K562 (cell line): ENCODE results near the gene GRIK5. TPM values are rescaled to one million over a fixed set of nuclear protein-coding genes. Genes with fewer than 3 reads are reported as not detected.

Source experiments
- ATAC-seq: fragments of 200-7000 bp; cut with Tn5 transposase; 3 replicates; pipeline ENCODE4 v1.9.1; 2020; ENCODE audit warnings: moderate library complexity
- BruUV-seq: library from RNA; stranded (reverse); fragments of 400-500 nt; replicated peaks from 2 replicates; lab custom pipeline; 2021; lab: Mats Ljungman, UMichigan
- CTCF ChIA-PET: fragments of 300-600 bp; formaldehyde crosslinking; extraction: SDS; loops from one replicate; lab custom pipeline; 2021; ENCODE audit warnings: low intra/inter-chr PET ratio; lab: Yijun Ruan, JAX
- POLR2A ChIA-PET: fragments of 300-600, 350-650 bp; sonication (Branson Sonifier 250); formaldehyde crosslinking; extraction: SDS; loops from one replicate; lab custom pipeline; 2021; ENCODE audit warnings: antibody characterized with exemption, inconsistent platforms; lab: Yijun Ruan, JAX
- DNase-seq, 4 experiments: peaks; one replicate each; pipeline versions ENCODE4 v3.0.0 to v3.0.0-alpha.2; 2011 to 2018; ENCODE audit warnings: low spot score in 3 of 4, mixed read lengths in 3 of 4; ENCODE audit errors: extremely low read depth in 1 of 4
- FAIRE-seq: peaks from 2 replicates; lab custom pipeline; 2011; peaks lifted over from hg19 to GRCh38; lab: Jason Lieb, UNC
- H2AFZ ChIP-seq: 2 replicates; pipeline ENCODE4 v1.6.0; 2011; ENCODE audit warnings: low read depth, low read length, control low read depth, inconsistent platforms
- H3K27ac ChIP-seq: fragments of 200-600 bp; 3 replicates; pipeline ENCODE4 v1.8.0; 2011; ENCODE audit warnings: low read depth, mild to moderate bottlenecking, control low read depth, inconsistent platforms, low read length, moderate library complexity, mixed read lengths; ENCODE audit errors: extremely low read depth
- H3K27me3 ChIP-seq, 2 experiments: fragments of 300-600 bp in 1 of 2; 2 replicates in 1 of 2; 3 replicates in 1 of 2; pipeline versions ENCODE4 v1.6.0 to v1.8.0; 2011; ENCODE audit warnings: inconsistent platforms in 2 of 2, low read length in 2 of 2, mild to moderate bottlenecking in 1 of 2, mixed read lengths in 1 of 2, moderate library complexity in 1 of 2; ENCODE audit not compliant: control insufficient read depth in 2 of 2, insufficient read depth in 2 of 2
- H3K36me3 ChIP-seq: fragments of 300-600 bp; 3 replicates; pipeline ENCODE4 v1.8.0; 2011; ENCODE audit warnings: mild to moderate bottlenecking, low read length, inconsistent platforms; ENCODE audit not compliant: control insufficient read depth, insufficient read depth
- H3K4me1 ChIP-seq, 2 experiments: fragments of 200-600 bp in 1 of 2; replicated peaks in 1 of 2; 2 replicates in 1 of 2; 3 replicates in 1 of 2; pipeline versions ENCODE4 v1.5.1 to v1.8.0; 2011; ENCODE audit warnings: inconsistent platforms in 2 of 2, low read length in 2 of 2, mild to moderate bottlenecking in 1 of 2, mixed read lengths in 1 of 2, moderate library complexity in 1 of 2; ENCODE audit not compliant: control insufficient read depth in 2 of 2, insufficient read depth in 2 of 2
- H3K4me2 ChIP-seq: 2 replicates; pipeline ENCODE4 v1.6.1; 2011; ENCODE audit warnings: low read length, control low read depth, inconsistent platforms, mixed read lengths; ENCODE audit not compliant: insufficient read depth
- H3K4me3 ChIP-seq: fragments of 200-600 bp; sonication (generic), shearing (Covaris generic); 2 replicates; pipeline ENCODE4 v1.5.1; 2016; ENCODE audit warnings: control low read depth, inconsistent platforms
- H3K79me2 ChIP-seq: fragments of 200-600 bp; 3 replicates; pipeline ENCODE4 v1.8.0; 2011; ENCODE audit warnings: low read length, inconsistent platforms; ENCODE audit not compliant: control insufficient read depth, insufficient read depth
- H3K9ac ChIP-seq, 2 experiments: 2 replicates each; pipeline versions ENCODE4 v1.6.0 to v1.6.1; 2011; ENCODE audit warnings: low read depth in 2 of 2, low read length in 2 of 2, control low read depth in 1 of 2, inconsistent platforms in 1 of 2, mild to moderate bottlenecking in 1 of 2, mixed read lengths in 1 of 2; ENCODE audit not compliant: insufficient read depth in 1 of 2
- H3K9me1 ChIP-seq: one replicate; pipeline ENCODE4 v1.6.0; 2011; ENCODE audit warnings: inconsistent platforms, mild to moderate bottlenecking, low read length, moderate library complexity; ENCODE audit not compliant: control insufficient read depth, insufficient read depth
- H3K9me3 ChIP-seq: replicated peaks from 2 replicates; pipeline ENCODE4 v1.5.1; 2011; ENCODE audit warnings: low read depth, low read length, inconsistent platforms; ENCODE audit not compliant: control insufficient read depth, insufficient read depth
- H4K20me1 ChIP-seq: replicated peaks from 2 replicates; pipeline ENCODE4 v1.6.1; 2011; ENCODE audit warnings: low read length, inconsistent platforms, mixed read lengths; ENCODE audit not compliant: control insufficient read depth, insufficient read depth
- AFF1 ChIP-seq, 2 experiments: fragments of 450-650 bp; IDR thresholded peaks; 2 replicates each; pipeline ENCODE4 v1.6.1; 2018; ENCODE audit warnings: mild to moderate bottlenecking in 2 of 2, low read depth in 1 of 2; ENCODE audit not compliant: partially characterized antibody in 2 of 2
- BCL6 ChIP-seq: fragments of 250-450 bp; sonication (Bioruptor Pico); IDR thresholded peaks from 2 replicates; pipeline ENCODE4 v1.4.0; 2020
- CTBP1 ChIP-seq: fragments of 450-650 bp; IDR thresholded peaks from 2 replicates; pipeline ENCODE4 v1.6.1; 2016; ENCODE audit warnings: borderline replicate concordance
- EHMT2 ChIP-seq: fragments of 450-650 bp; IDR thresholded peaks from 2 replicates; pipeline ENCODE4 v1.6.1; 2018; ENCODE audit warnings: antibody characterized with exemption
- ETV6 ChIP-seq, 3 experiments: fragments of 150-350 bp in 1 of 3; sonication (generic) in 1 of 3; formaldehyde crosslinking in 1 of 3; IDR thresholded peaks; 2 replicates each; pipeline versions ENCODE4 v1.6.1 to v1.8.0; 2014 to 2022; ENCODE audit warnings: borderline replicate concordance in 2 of 3, low read depth in 2 of 3, antibody characterized with exemption in 1 of 3, low read length in 1 of 3, mild to moderate bottlenecking in 1 of 3, missing genetic modification reagents in 1 of 3
- GABPB1 ChIP-seq: sonication (generic); formaldehyde crosslinking; IDR thresholded peaks from 2 replicates; pipeline ENCODE4 v1.8.0; 2022; ENCODE audit warnings: mild to moderate bottlenecking, missing genetic modification reagents
- HDAC2 ChIP-seq: fragments of 450-650 bp; IDR thresholded peaks from 2 replicates; pipeline ENCODE4 v1.6.1; 2016; ENCODE audit warnings: mild to moderate bottlenecking
- NR3C1 ChIP-seq: sonication (generic); formaldehyde crosslinking; IDR thresholded peaks from 2 replicates; pipeline ENCODE4 v1.8.1; 2022; ENCODE audit warnings: missing genetic modification reagents
- PHF8 ChIP-seq: fragments of 200-600 bp; sonication (generic); IDR thresholded peaks from 2 replicates; pipeline ENCODE4 v1.6.1; 2012; ENCODE audit warnings: mixed run types, mild to moderate bottlenecking, inconsistent platforms, low read length, moderate library complexity, borderline replicate concordance
- RCOR1 ChIP-seq, 2 experiments: IDR thresholded peaks; 2 replicates each; pipeline ENCODE4 v1.6.1; 2012; ENCODE audit warnings: low read depth in 2 of 2, low read length in 2 of 2, borderline replicate concordance in 1 of 2, improper control_type of control experiment in 1 of 2
- SNRNP70 ChIP-seq: fragments of 200-400 bp; formaldehyde crosslinking; optimal IDR thresholded peaks from 2 replicates; pipeline ENCODE3; 2017; ENCODE audit warnings: low read depth, low read length
- USF2 ChIP-seq: sonication (generic); formaldehyde crosslinking; IDR thresholded peaks from 2 replicates; pipeline ENCODE4 v1.5.0; 2020; ENCODE audit warnings: missing genetic modification reagents
- ZFP36 ChIP-seq: fragments of 150-350 bp; IDR thresholded peaks from 2 replicates; pipeline ENCODE4 v1.6.1; 2018; ENCODE audit warnings: low read length, low read depth; ENCODE audit not compliant: partially characterized antibody
- ZNF511 ChIP-seq: sonication (generic); formaldehyde crosslinking; IDR thresholded peaks from 2 replicates; pipeline ENCODE4 v1.8.0; 2022; ENCODE audit warnings: mild to moderate bottlenecking, missing genetic modification reagents
- WGBS: fragments of 100-300 bp; shearing (Covaris generic); methylation state at CpG from one replicate; pipeline ENCODE4 v1.1.6; 2016; ENCODE audit warnings: low coverage, mixed read lengths; ENCODE audit not compliant: insufficient coverage; ENCODE audit errors: missing lambda C conversion rate; 5-methylcytosine and 5-hydroxymethylcytosine counted together
- in situ Hi-C: fragments of 300-500 bp; cut with MboI; formaldehyde crosslinking; loops from 4 replicates; pipeline ENCODE4 v1.15.0; 2018; ENCODE audit warnings: inconsistent platforms, mixed read lengths
- intact Hi-C: fragments of 100-400 bp; cut with micrococcal nuclease; formaldehyde crosslinking; loops from 2 replicates; pipeline ENCODE4 v1.14.2; 2022
- polyA plus RNA-seq, 8 experiments: library from polyadenylated mRNA; depleted of rRNA in 4 of 8; stranded (reverse) in 5 of 8; unstranded in 3 of 8; fragments of >200 nt; fragmentation: Nextera tagmentation in 2 of 8; fragmentation: Illumina TruSeq in 1 of 8; extraction: Ambion mirVana in 2 of 8; extraction: Trizol in 1 of 8; gene quantifications; 2 replicates each; pipeline versions ENCODE4 v1.2.1 to v1.2.3, GENCODE V29; 2011 to 2014; ENCODE audit warnings: inconsistent platforms in 1 of 8, missing spikeins in 1 of 8
- total RNA-seq, 7 experiments: library from RNA; depleted of rRNA in 6 of 7; stranded (reverse); fragments of >200 nt in 6 of 7; fragmentation: Illumina TruSeq in 2 of 7; extraction: Trizol in 2 of 7; gene quantifications; 2 replicates each; pipeline versions ENCODE4 v1.2.1 to v1.2.3, GENCODE V29; 2011 to 2021; ENCODE audit warnings: low replicate concordance in 1 of 7

Gene GRIK5
- total and polyA plus RNA-seq, 9 of the 15 experiments (the other 6 are each of a cell fraction or from before 2014, with no cell fraction given): 0.04 to 0.55 (median 0.27) TPM; not detected in 2

- no peak for FAIRE-seq
- TF ChIP-seq PHF8 (no peak), ZFP36 (peak; percentile 58), BCL6 (CRISPR knock-in tag) (no peak), USF2 (CRISPR knock-in tag) (no peak), GABPB1 (CRISPR knock-in tag) (0 out of 2 replicates have a peak, but pooled peaks have one; percentile 22), ZNF511 (CRISPR knock-in tag) (0 out of 2 replicates have a peak, but pooled peaks have one; percentile 28), ETV6 (IDR thresholded peaks at IDR 0.05; ENCODE audit: borderline replicate concordance in 1 of 2, low read depth in 2 of 2, low read length in 1 of 2) (no peak), ETV6 (CRISPR knock-in tag; IDR thresholded peaks at IDR 0.05; ENCODE audit: borderline replicate concordance) (no peak), EHMT2 (peak; percentile 95), NR3C1 (CRISPR knock-in tag) (0 out of 2 replicates have a peak, but pooled peaks have one; percentile 56), AFF1 (IDR thresholded peaks at IDR 0.05; ENCODE audit: low read depth in 1 of 2, partially characterized antibody in 2 of 2) (peak in 1 of 2 experiments; percentile 62), CTBP1 (0 out of 2 replicates have a peak, but pooled peaks have one; percentile 14), RCOR1 (IDR thresholded peaks at IDR 0.05; ENCODE audit: borderline replicate concordance in 1 of 2, low read depth in 2 of 2, low read length in 2 of 2) (0 out of 4 replicates have a peak, but pooled peaks of 1 of the 2 experiments have one; percentile 58), HDAC2 (0 out of 2 replicates have a peak, but pooled peaks have one; percentile 30), SNRNP70 (no peak)
Observed at GRCh38 chr19:41997121-41997850, 72.7 kb downstream of the GRIK5 start.

More at GRCh38 chr19:41997121-41997850, 72.7 kb downstream of the GRIK5 start:
- no TSS peak for BruUV-seq
- CTCF ChIA-PET: no interaction called here
- peak; percentile 77 for ATAC-seq
- peaks cover 8% of the 10 kb centered on the region; the same call in 1 of the 2 replicates for H4K20me1 ChIP-seq
- POLR2A ChIA-PET: interaction anchor here (0.6 to 2.0 kb wide), 5 partner anchors 11 to 134 kb away, joined by 3 to 5 read pairs (median 3); no protein-coding TSS in a partner anchor
- peaks cover 13 to 64% of the 10 kb centered on the region in 2 experiments for H3K27me3 ChIP-seq
- no peaks in the 10 kb centered on the region for H3K9me3 ChIP-seq
- 0% methylated on average over 4 of the region's 35 CpGs for WGBS
- H3K9ac ChIP-seq: no peak overlapping the region
- intact Hi-C loops: no loop called here
- no peak overlapping the region for H3K27ac ChIP-seq
- H3K4me3 ChIP-seq: no peak overlapping the region
- no peaks in the 10 kb centered on the region for H3K9me1 ChIP-seq
- no peaks in the 10 kb centered on the region for H3K79me2 ChIP-seq
- H3K4me2 ChIP-seq: no peak overlapping the region
- in situ Hi-C loops: no loop called here
- H2AFZ ChIP-seq: no peak overlapping the region
- H3K36me3 ChIP-seq: no peaks in the 10 kb centered on the region
- H3K4me1 ChIP-seq: peaks cover 0 to 35% of the 10 kb centered on the region in 2 experiments; a peak in 2 of 5 replicates
- peak; percentile 60 to 80 (median 76) for DNase-seq
